Rectal smooth muscle tissue (tissue), 1 donor: ENCODE data around the gene EFNA5.
"Not testable (repeated sequence)": the region's sequence is repeated elsewhere in the genome, so short reads cannot be mapped to it uniquely, and the experiment has no call there.

Experiments
- H3K27ac ChIP-seq: one replicate; pipeline ENCODE4 v1.7.0; 2013; ENCODE audit warnings: low read depth, low read length, inconsistent platforms
- H3K27me3 ChIP-seq: one replicate; pipeline ENCODE4 v1.7.0; 2013; ENCODE audit warnings: low read length; ENCODE audit not compliant: control insufficient read depth, insufficient read depth
- H3K36me3 ChIP-seq: one replicate; pipeline ENCODE4 v1.7.0; 2013; ENCODE audit warnings: low read length; ENCODE audit not compliant: control insufficient read depth, insufficient read depth
- H3K4me1 ChIP-seq: one replicate; pipeline ENCODE4 v1.7.0; 2013; ENCODE audit warnings: low read length; ENCODE audit not compliant: control insufficient read depth, insufficient read depth
- H3K4me3 ChIP-seq: one replicate; pipeline ENCODE4 v1.7.0; 2013; ENCODE audit warnings: low read length
- H3K9ac ChIP-seq: one replicate; pipeline ENCODE4 v1.7.0; 2013; ENCODE audit warnings: low read length

EFNA5 gene

GRCh38 chr5:107455111-107455544 is 215.6 kb downstream of the EFNA5 start:
- no peaks in the 10 kb centered on the region for H3K36me3 ChIP-seq
- no peak overlapping the region for H3K27ac ChIP-seq
- no peak overlapping the region for H3K9ac ChIP-seq
- no peaks in the 10 kb centered on the region for H3K27me3 ChIP-seq
- no peak overlapping the region for H3K4me3 ChIP-seq
- no peaks in the 10 kb centered on the region for H3K4me1 ChIP-seq

- H3K4me3 ChIP-seq, H3K27me3 ChIP-seq, H3K4me1 ChIP-seq, H3K9ac ChIP-seq, H3K27ac ChIP-seq, H3K36me3 ChIP-seq: not testable (repeated sequence)
Measured at GRCh38 chr5:107451827-107452226, 218.9 kb downstream of the EFNA5 start.

- H3K4me1 ChIP-seq = no peaks in the 10 kb centered on the region
- H3K36me3 ChIP-seq = no peaks in the 10 kb centered on the region
- no peaks in the 10 kb centered on the region for H3K27me3 ChIP-seq
- H3K4me3 ChIP-seq = no peak overlapping the region
- H3K9ac ChIP-seq = no peak overlapping the region
- no peak overlapping the region for H3K27ac ChIP-seq
Measured at GRCh38 chr5:107451028-107451427, 219.7 kb downstream of the EFNA5 start.

- Histone ChIP-seq H3K36me3 (no peaks in the 10 kb centered on the region), H3K4me3 (no peak overlapping the region), H3K27me3 (no peaks in the 10 kb centered on the region), H3K9ac (no peak overlapping the region), H3K27ac (no peak overlapping the region), H3K4me1 (no peaks in the 10 kb centered on the region)
Measured at GRCh38 chr5:107450531-107450930, 220.2 kb downstream of the EFNA5 start.

GRCh38 chr5:107449369-107449768 is 221.4 kb downstream of the EFNA5 start:
- no peaks in the 10 kb centered on the region for H3K4me1 ChIP-seq
- no peak overlapping the region for H3K4me3 ChIP-seq
- no peaks in the 10 kb centered on the region for H3K27me3 ChIP-seq
- H3K36me3 ChIP-seq = no peaks in the 10 kb centered on the region
- no peak overlapping the region for H3K27ac ChIP-seq
- no peak overlapping the region for H3K9ac ChIP-seq

GRCh38 chr5:107447587-107447986 is 223.2 kb downstream of the EFNA5 start:
- H3K4me3 ChIP-seq = no peak overlapping the region
- H3K27ac ChIP-seq = no peak overlapping the region
- no peaks in the 10 kb centered on the region for H3K36me3 ChIP-seq
- H3K4me1 ChIP-seq = no peaks in the 10 kb centered on the region
- no peaks in the 10 kb centered on the region for H3K27me3 ChIP-seq
- no peak overlapping the region for H3K9ac ChIP-seq

- H3K9ac ChIP-seq = no peak overlapping the region
- H3K36me3 ChIP-seq = no peaks in the 10 kb centered on the region
- H3K27me3 ChIP-seq = no peaks in the 10 kb centered on the region
- no peak overlapping the region for H3K4me3 ChIP-seq
- no peak overlapping the region for H3K27ac ChIP-seq
- H3K4me1 ChIP-seq = no peaks in the 10 kb centered on the region
Measured at GRCh38 chr5:107446972-107447371, 223.8 kb downstream of the EFNA5 start.

- H3K27me3 ChIP-seq = no peaks in the 10 kb centered on the region
- no peak overlapping the region for H3K9ac ChIP-seq
- no peak overlapping the region for H3K27ac ChIP-seq
- no peak overlapping the region for H3K4me3 ChIP-seq
- H3K4me1 ChIP-seq = no peaks in the 10 kb centered on the region
- H3K36me3 ChIP-seq = no peaks in the 10 kb centered on the region
Measured at GRCh38 chr5:107444300-107444699, 226.4 kb downstream of the EFNA5 start.

GRCh38 chr5:107443897-107444296 is 226.8 kb downstream of the EFNA5 start:
- H3K4me1 ChIP-seq = no peaks in the 10 kb centered on the region
- H3K4me3 ChIP-seq = no peak overlapping the region
- no peaks in the 10 kb centered on the region for H3K36me3 ChIP-seq
- no peak overlapping the region for H3K9ac ChIP-seq
- H3K27ac ChIP-seq = no peak overlapping the region
- H3K27me3 ChIP-seq = no peaks in the 10 kb centered on the region

- no peaks in the 10 kb centered on the region for H3K27me3 ChIP-seq
- H3K4me1 ChIP-seq = no peaks in the 10 kb centered on the region
- H3K4me3 ChIP-seq = no peak overlapping the region
- H3K36me3 ChIP-seq = no peaks in the 10 kb centered on the region
- H3K9ac ChIP-seq = no peak overlapping the region
- no peak overlapping the region for H3K27ac ChIP-seq
Measured at GRCh38 chr5:107442452-107442851, 228.3 kb downstream of the EFNA5 start.

- no peaks in the 10 kb centered on the region for H3K27me3 ChIP-seq
- no peaks in the 10 kb centered on the region for H3K4me1 ChIP-seq
- H3K36me3 ChIP-seq = no peaks in the 10 kb centered on the region
- H3K27ac ChIP-seq = no peak overlapping the region
- H3K9ac ChIP-seq = no peak overlapping the region
- no peak overlapping the region for H3K4me3 ChIP-seq
Measured at GRCh38 chr5:107439832-107440231, 230.9 kb downstream of the EFNA5 start.

GRCh38 chr5:107437986-107438510 is 232.7 kb downstream of the EFNA5 start:
- Histone ChIP-seq H3K4me3 (no peak overlapping the region), H3K36me3 (no peaks in the 10 kb centered on the region), H3K9ac (no peak overlapping the region), H3K27me3 (no peaks in the 10 kb centered on the region), H3K27ac (no peak overlapping the region), H3K4me1 (no peaks in the 10 kb centered on the region)

GRCh38 chr5:107437154-107437553 is 233.6 kb downstream of the EFNA5 start:
- Histone ChIP-seq H3K27ac (no peak overlapping the region), H3K9ac (no peak overlapping the region), H3K4me1 (no peaks in the 10 kb centered on the region), H3K4me3 (no peak overlapping the region), H3K36me3 (no peaks in the 10 kb centered on the region), H3K27me3 (no peaks in the 10 kb centered on the region)
